HFF-Myc (cell line): ENCODE measurements around the gene EFCAB5.

Experiments used
- DNase-seq: peaks from one replicate; pipeline ENCODE4 v3.0.0-alpha.2; 2011; ENCODE audit warnings: low read depth; ENCODE audit errors: extremely low read depth
- H3K4me3 ChIP-seq: replicated peaks from 2 replicates; pipeline ENCODE4 v1.5.1; 2011; ENCODE audit warnings: low read depth, mild to moderate bottlenecking, control low read depth, low read length
- TF ChIP-seq, protein P1 (sequence below): IDR thresholded peaks from 2 replicates; pipeline ENCODE4 v1.5.1; 2012; ENCODE audit warnings: mild to moderate bottlenecking, low read depth, low read length, control low read depth; ENCODE audit errors: missing control alignments

EFCAB5 gene

DNA sequence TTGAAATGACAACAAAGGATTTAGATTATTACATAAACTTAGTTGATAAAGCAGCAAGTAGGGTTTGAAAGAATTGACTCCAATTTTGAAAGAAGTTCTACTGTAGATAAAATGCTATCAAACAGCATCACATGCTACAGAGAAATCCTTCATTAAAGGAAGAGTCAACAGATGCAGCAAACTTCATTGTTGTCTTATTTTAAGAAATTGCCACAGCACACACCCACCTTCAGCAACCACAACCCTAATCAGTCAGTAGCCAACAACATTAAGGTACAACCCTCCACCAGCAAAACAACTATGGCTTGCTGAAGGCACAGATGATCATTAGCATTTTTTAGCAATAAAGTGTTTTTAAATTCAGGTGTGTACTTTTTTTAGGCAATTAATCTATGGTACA lies 100.1 kb downstream of the EFCAB5 start:
- H3K4me3 ChIP-seq = no peak overlapping the region
- TF ChIP-seq, protein P1, sequence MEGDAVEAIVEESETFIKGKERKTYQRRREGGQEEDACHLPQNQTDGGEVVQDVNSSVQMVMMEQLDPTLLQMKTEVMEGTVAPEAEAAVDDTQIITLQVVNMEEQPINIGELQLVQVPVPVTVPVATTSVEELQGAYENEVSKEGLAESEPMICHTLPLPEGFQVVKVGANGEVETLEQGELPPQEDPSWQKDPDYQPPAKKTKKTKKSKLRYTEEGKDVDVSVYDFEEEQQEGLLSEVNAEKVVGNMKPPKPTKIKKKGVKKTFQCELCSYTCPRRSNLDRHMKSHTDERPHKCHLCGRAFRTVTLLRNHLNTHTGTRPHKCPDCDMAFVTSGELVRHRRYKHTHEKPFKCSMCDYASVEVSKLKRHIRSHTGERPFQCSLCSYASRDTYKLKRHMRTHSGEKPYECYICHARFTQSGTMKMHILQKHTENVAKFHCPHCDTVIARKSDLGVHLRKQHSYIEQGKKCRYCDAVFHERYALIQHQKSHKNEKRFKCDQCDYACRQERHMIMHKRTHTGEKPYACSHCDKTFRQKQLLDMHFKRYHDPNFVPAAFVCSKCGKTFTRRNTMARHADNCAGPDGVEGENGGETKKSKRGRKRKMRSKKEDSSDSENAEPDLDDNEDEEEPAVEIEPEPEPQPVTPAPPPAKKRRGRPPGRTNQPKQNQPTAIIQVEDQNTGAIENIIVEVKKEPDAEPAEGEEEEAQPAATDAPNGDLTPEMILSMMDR = no peak
- DNase-seq = no peak

DNA sequence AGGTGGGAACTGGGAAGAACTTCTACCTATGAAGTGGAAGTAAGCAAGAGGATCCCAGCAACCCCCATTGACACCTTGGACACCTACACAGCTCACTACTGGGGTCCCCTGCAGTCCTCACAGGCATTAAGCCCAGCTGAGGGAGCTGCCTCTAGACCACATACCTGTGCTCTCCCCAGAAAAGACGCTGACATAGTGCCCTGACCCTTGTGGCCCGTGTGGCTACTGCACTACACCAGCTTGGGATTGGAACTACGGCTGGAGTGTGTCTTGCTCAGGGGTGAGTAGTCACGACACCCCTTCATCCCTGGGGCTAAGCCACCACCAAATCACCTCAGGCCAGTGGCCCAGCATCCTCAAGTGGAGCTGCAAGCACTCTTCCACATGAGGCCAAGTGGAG lies 120.9 kb downstream of the EFCAB5 start:
- H3K4me3 ChIP-seq = no peak overlapping the region
- DNase-seq = no peak
- TF ChIP-seq, protein P1 = no peak

DNA sequence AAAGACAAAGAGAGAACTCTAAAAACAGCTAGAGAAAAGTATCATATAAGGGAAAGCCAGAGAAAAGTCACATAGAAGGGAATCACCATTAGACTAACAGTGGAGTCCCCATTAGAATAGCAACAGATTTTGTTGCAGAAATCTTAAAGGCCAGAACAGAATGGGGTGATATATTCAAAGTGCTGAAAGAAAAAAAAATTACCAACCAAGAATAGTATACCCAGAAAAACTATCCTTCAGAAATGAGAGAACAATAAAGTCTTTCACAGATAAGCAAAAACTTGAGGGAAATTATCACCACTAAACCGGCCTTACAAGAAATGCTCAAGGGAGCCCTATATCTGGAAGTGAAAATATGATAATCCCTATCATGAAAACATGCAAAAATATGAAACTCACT lies 123.3 kb downstream of the EFCAB5 start:
- TF ChIP-seq, protein P1 = no peak
- H3K4me3 ChIP-seq = no peak overlapping the region
- no peak for DNase-seq

DNA sequence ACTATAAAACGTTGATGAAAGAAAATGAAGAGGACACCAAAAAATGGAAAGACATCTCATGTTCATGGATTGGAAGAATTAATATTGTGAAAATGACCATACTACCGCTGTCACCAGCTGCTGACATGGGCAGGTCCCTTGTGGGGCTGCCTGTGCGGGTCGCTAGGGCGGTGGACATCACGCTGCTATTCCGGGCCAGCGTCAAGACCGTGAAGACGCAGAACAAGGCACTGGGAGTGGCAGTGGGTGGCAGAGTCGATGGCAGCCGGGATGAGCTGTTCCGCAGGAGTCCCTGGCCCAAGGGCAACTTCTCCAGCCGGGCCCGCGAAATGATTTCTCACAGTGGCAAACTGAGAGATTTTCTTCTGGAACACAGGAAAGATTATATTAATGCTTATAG lies 127.0 kb downstream of the EFCAB5 start:
- no peak overlapping the region for H3K4me3 ChIP-seq
- DNase-seq = no peak
- TF ChIP-seq, protein P1 = no peak

DNA sequence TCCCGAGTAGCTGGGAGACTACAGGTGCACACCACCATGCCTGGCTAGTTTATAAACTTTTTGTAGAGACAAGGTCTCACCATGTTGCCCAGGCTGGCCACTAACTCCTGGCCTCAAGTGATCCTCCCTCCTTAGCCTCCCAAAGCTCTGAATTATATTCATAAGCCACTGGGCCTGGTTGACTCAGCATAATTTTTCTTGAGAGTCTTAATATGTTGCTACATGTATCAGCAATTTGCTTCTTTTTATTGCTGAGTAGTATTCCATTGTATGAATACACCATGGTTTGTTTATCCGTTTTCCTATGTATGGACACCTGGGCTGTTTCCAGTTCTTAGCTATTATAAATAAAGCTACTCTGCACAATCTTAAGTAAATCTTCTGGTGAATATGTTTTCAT lies 132.8 kb downstream of the EFCAB5 start:
- no peak for DNase-seq
- no peak overlapping the region for H3K4me3 ChIP-seq
- TF ChIP-seq, protein P1 = no peak

DNA sequence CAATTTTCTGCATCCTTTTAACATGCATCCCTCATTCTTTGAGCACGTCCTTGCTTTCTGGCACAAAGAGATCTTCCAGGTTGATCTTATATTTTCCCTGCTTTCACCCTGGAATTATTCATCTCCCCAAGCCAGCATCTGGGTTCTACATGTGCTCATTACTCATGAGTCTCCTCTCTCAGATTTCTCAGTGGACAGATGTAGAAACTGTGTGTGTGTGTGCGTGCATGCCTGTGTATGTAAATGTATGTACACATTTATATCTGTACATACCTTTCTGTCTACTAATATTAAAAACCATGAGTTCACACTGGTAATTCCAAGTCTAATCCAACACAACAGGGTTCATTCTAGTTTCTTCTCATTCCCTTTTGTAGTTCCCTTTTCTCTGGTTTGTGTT lies 133.3 kb downstream of the EFCAB5 start:
- TF ChIP-seq, protein P1 = no peak
- DNase-seq = no peak
- H3K4me3 ChIP-seq = no peak overlapping the region

DNA sequence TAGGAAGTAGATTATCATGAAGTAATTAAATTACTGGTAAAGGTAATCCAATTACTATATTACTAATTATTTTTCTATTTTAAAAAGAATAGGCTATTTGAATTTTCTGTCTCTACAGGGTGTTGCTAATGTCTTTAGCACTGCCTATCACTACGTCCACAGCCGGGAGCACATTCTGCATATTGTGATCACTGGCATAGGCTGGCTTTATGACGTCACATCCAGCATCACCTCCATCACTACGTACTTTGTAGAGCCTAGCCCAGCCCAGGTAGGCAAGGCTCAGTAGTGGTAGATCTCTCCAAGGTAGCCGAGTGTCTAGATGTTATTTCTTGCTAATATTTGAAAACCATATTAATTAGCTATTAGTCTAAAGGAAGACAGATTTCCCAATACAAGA lies 141.3 kb downstream of the EFCAB5 start:
- TF ChIP-seq, protein P1 = no peak
- DNase-seq = no peak
- H3K4me3 ChIP-seq = no peak overlapping the region
